H1 (cell line): ENCODE results near the gene CAMKK2. TPM values are rescaled to one million over a fixed set of nuclear protein-coding genes. Genes with fewer than 3 reads are reported as not detected.

Source experiments
- BRCA1 ChIP-seq: IDR thresholded peaks from 2 replicates; pipeline ENCODE4 v1.6.1; 2012; ENCODE audit warnings: low read depth, low read length, improper control_type of control experiment
- GABPA ChIP-seq: IDR thresholded peaks from 2 replicates; pipeline ENCODE4 v1.6.1; 2011; ENCODE audit warnings: mild to moderate bottlenecking, low read length, moderate library complexity, borderline replicate concordance; ENCODE audit not compliant: insufficient read depth
- HDAC6 ChIP-seq: IDR thresholded peaks from one replicate; pipeline ENCODE4 v1.7.1; 2012; ENCODE audit warnings: low read depth, mild to moderate bottlenecking, inconsistent platforms, low read length, moderate library complexity
- POLR2A ChIP-seq, 2 experiments: IDR thresholded peaks; 1 replicate in 1 of 2; 2 replicates in 1 of 2; pipeline ENCODE4 v1.6.1; 2011; ENCODE audit warnings: low read depth in 2 of 2, low read length in 2 of 2, mild to moderate bottlenecking in 2 of 2; ENCODE audit errors: control extremely low read depth in 1 of 2
- SIRT6 ChIP-seq: IDR thresholded peaks from one replicate; pipeline ENCODE4 v1.7.1; 2012; ENCODE audit warnings: low read length, inconsistent platforms
- SIX5 ChIP-seq: IDR thresholded peaks from 2 replicates; pipeline ENCODE4 v1.6.1; 2011; ENCODE audit warnings: mild to moderate bottlenecking, low read depth, low read length
- SP1 ChIP-seq: IDR thresholded peaks from 2 replicates; pipeline ENCODE4 v1.6.1; 2011; ENCODE audit warnings: low read depth, low read length
- polyA plus RNA-seq, 7 experiments: library from polyadenylated mRNA; depleted of rRNA in 3 of 7; stranded (reverse) in 5 of 7; unstranded in 2 of 7; fragments of >200 nt in 5 of 7; fragments of 200-250 nt in 2 of 7; gene quantifications; 1 replicate in 5 of 7; 2 replicates in 1 of 7; 4 replicates in 1 of 7; pipeline versions ENCODE4 v1.2.1 to v1.2.3, GENCODE V29; 2011 to 2013; ENCODE audit warnings: missing spikeins in 2 of 7, mixed read lengths in 2 of 7
- total RNA-seq: library from RNA; stranded (reverse); fragmentation: NEBNext Ultra II Directional; extraction: Animal tissue kit (Norgen Biotek cat#: 25700); gene quantifications from 2 replicates; pipeline ENCODE4 v1.2.1, GENCODE V29; 2021
- TF ChIP-seq, protein P1 (sequence below): fragments of 300-600 bp; sonication (generic); IDR thresholded peaks from 2 replicates; pipeline ENCODE4 v1.7.1; 2012; ENCODE audit warnings: low read length, moderate library complexity, mild to moderate bottlenecking, inconsistent platforms; ENCODE audit not compliant: insufficient replicate concordance
- TF ChIP-seq, protein P2 (sequence below): IDR thresholded peaks from 2 replicates; pipeline ENCODE4 v1.6.1; 2012; ENCODE audit warnings: inconsistent platforms

Gene CAMKK2
- total and polyA plus RNA-seq, 2 of the 8 experiments (the other 6 are each of a cell fraction or from before 2014, with no cell fraction given): 29.6 to 30.6 TPM

DNA sequence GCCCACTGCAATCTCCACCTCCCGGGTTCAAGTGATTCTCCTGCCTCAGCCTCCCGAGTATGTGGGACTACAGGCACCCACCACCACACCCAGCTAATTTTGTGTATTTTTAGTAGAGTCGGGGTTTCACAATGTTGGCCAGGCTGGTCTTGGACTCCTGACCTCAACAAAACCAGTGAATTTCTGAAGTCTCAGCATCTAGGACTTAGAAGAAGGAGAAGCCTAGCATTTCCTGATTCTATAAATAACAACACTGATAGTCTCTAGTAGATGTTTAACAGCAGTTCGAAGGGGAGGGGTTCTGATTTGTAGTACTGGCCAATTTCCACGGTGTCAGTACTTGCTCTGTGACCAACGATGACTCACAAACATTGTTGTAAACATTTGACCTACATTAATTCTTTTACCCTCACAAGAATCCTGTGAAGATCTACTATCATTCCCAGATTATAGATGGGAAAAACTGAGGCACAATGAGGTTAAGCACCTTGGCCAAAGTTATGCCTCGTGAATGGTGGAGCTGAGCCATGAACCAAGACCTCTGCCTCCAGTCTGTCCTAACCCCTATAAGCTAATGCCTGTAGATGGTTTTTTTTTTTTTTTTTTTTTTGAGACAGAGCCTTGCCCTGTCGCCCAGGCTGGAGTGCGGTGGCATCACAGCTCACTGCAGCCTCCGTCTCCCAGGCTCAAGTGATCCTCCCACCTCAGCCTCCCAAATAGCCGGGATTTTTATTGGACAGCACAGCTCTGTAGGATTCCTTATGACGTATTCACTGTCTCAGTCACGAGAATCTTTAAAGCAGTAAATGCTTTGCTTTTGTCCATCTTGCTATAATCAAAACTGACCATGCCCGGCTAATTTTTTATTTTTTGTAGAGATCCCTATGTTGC lies 81.4 kb downstream of the CAMKK2 start (continued):
- TF ChIP-seq, protein P1, sequence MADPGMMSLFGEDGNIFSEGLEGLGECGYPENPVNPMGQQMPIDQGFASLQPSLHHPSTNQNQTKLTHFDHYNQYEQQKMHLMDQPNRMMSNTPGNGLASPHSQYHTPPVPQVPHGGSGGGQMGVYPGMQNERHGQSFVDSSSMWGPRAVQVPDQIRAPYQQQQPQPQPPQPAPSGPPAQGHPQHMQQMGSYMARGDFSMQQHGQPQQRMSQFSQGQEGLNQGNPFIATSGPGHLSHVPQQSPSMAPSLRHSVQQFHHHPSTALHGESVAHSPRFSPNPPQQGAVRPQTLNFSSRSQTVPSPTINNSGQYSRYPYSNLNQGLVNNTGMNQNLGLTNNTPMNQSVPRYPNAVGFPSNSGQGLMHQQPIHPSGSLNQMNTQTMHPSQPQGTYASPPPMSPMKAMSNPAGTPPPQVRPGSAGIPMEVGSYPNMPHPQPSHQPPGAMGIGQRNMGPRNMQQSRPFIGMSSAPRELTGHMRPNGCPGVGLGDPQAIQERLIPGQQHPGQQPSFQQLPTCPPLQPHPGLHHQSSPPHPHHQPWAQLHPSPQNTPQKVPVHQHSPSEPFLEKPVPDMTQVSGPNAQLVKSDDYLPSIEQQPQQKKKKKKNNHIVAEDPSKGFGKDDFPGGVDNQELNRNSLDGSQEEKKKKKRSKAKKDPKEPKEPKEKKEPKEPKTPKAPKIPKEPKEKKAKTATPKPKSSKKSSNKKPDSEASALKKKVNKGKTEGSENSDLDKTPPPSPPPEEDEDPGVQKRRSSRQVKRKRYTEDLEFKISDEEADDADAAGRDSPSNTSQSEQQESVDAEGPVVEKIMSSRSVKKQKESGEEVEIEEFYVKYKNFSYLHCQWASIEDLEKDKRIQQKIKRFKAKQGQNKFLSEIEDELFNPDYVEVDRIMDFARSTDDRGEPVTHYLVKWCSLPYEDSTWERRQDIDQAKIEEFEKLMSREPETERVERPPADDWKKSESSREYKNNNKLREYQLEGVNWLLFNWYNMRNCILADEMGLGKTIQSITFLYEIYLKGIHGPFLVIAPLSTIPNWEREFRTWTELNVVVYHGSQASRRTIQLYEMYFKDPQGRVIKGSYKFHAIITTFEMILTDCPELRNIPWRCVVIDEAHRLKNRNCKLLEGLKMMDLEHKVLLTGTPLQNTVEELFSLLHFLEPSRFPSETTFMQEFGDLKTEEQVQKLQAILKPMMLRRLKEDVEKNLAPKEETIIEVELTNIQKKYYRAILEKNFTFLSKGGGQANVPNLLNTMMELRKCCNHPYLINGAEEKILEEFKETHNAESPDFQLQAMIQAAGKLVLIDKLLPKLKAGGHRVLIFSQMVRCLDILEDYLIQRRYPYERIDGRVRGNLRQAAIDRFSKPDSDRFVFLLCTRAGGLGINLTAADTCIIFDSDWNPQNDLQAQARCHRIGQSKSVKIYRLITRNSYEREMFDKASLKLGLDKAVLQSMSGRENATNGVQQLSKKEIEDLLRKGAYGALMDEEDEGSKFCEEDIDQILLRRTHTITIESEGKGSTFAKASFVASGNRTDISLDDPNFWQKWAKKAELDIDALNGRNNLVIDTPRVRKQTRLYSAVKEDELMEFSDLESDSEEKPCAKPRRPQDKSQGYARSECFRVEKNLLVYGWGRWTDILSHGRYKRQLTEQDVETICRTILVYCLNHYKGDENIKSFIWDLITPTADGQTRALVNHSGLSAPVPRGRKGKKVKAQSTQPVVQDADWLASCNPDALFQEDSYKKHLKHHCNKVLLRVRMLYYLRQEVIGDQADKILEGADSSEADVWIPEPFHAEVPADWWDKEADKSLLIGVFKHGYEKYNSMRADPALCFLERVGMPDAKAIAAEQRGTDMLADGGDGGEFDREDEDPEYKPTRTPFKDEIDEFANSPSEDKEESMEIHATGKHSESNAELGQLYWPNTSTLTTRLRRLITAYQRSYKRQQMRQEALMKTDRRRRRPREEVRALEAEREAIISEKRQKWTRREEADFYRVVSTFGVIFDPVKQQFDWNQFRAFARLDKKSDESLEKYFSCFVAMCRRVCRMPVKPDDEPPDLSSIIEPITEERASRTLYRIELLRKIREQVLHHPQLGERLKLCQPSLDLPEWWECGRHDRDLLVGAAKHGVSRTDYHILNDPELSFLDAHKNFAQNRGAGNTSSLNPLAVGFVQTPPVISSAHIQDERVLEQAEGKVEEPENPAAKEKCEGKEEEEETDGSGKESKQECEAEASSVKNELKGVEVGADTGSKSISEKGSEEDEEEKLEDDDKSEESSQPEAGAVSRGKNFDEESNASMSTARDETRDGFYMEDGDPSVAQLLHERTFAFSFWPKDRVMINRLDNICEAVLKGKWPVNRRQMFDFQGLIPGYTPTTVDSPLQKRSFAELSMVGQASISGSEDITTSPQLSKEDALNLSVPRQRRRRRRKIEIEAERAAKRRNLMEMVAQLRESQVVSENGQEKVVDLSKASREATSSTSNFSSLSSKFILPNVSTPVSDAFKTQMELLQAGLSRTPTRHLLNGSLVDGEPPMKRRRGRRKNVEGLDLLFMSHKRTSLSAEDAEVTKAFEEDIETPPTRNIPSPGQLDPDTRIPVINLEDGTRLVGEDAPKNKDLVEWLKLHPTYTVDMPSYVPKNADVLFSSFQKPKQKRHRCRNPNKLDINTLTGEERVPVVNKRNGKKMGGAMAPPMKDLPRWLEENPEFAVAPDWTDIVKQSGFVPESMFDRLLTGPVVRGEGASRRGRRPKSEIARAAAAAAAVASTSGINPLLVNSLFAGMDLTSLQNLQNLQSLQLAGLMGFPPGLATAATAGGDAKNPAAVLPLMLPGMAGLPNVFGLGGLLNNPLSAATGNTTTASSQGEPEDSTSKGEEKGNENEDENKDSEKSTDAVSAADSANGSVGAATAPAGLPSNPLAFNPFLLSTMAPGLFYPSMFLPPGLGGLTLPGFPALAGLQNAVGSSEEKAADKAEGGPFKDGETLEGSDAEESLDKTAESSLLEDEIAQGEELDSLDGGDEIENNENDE: no peak
- TF ChIP-seq SIX5 (no peak), SIRT6 (no peak), SP1 (no peak), HDAC6 (no peak), BRCA1 (no peak), POLR2A (IDR thresholded peaks at IDR 0.05; ENCODE audit: control extremely low read depth in 1 of 2, low read depth in 2 of 2, low read length in 2 of 2) (no peak), GABPA (no peak)
- TF ChIP-seq, protein P2, sequence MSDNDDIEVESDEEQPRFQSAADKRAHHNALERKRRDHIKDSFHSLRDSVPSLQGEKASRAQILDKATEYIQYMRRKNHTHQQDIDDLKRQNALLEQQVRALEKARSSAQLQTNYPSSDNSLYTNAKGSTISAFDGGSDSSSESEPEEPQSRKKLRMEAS: no peak
